ENCODE results near the gene DGCR2. TPM values are rescaled to one million over a fixed set of nuclear protein-coding genes. Genes with fewer than 3 reads are reported as not detected.

The DGCR2 gene
- total RNA-seq, 1 donor from 2014 or later = 70.6 TPM

DNA sequence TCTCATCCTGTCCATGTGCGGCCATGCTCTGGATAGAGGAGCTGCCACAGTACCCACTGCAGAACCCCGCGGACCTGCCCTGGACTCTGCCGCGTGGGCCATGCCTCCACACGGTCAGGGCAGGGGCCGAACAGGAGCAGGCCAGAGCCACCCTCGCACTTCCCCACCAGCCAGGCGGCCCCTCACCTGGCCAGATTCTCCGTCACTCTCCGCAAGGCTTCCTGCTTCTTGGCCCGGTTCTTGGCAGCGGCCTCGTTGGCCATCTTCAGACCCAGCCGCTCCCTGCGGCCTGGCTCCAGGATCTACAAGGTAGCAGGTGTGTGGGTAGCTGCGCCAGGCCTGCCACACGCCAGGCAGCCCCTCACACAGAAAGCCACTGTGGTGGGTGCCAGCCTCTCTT, 12.7 kb upstream of the DGCR2 start:
- DNase-seq (no peak), ATAC-seq (no peak)
- no peaks in the 10 kb centered on the region for H3K9me3 ChIP-seq
- no peaks in the 10 kb centered on the region for H3K27me3 ChIP-seq
- H3K36me3 ChIP-seq = peaks cover 73% of the 10 kb centered on the region
- TF ChIP-seq, protein P1, sequence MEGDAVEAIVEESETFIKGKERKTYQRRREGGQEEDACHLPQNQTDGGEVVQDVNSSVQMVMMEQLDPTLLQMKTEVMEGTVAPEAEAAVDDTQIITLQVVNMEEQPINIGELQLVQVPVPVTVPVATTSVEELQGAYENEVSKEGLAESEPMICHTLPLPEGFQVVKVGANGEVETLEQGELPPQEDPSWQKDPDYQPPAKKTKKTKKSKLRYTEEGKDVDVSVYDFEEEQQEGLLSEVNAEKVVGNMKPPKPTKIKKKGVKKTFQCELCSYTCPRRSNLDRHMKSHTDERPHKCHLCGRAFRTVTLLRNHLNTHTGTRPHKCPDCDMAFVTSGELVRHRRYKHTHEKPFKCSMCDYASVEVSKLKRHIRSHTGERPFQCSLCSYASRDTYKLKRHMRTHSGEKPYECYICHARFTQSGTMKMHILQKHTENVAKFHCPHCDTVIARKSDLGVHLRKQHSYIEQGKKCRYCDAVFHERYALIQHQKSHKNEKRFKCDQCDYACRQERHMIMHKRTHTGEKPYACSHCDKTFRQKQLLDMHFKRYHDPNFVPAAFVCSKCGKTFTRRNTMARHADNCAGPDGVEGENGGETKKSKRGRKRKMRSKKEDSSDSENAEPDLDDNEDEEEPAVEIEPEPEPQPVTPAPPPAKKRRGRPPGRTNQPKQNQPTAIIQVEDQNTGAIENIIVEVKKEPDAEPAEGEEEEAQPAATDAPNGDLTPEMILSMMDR (IDR thresholded peaks at IDR 0.05) = no peak
- H3K4me3 ChIP-seq = no peak overlapping the region
- intact Hi-C loops (cut with DNase I) = no loop called here
- H3K4me1 ChIP-seq = no peaks in the 10 kb centered on the region
- H3K27ac ChIP-seq = no peak overlapping the region

DNA sequence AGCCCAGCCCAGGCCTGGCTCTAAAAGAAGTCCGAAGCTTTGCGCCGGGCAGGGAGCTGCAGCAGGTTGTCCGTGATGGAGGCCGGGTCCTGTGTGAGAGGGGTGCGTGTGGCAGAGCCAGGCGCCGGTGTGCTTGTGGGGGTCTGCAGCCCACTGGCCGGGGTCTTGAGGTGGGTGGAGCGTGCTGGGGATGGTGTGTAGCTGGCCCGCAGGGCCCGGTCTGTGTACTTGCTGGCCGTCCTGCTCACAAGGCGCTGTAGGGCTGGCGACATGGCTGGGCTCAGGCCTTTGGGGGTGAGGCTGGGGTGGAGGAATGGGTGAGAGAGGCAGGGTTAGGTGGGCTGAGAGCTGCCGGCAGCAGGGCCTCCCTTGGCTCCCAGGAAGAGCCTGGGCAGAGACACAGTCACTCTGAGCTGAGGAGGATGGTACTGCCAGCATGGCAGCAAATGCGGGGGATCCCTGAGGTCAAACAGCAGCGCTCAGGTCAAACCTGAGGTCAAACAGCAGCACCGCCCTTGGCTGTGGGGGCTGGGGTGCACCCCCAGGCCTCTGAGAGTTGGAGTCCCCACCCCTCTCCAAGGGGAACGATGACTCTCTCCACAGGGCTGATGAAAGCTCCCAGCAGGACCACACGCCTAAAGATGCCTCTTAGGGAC, 12.1 kb upstream of the DGCR2 start:
- TF ChIP-seq, protein P1 (IDR thresholded peaks at IDR 0.05) = no peak
- Histone ChIP-seq H3K27me3 (no peaks in the 10 kb centered on the region), H3K36me3 (peaks cover 67% of the 10 kb centered on the region), H3K9me3 (no peaks in the 10 kb centered on the region), H3K4me3 (no peak overlapping the region), H3K27ac (no peak overlapping the region), H3K4me1 (no peaks in the 10 kb centered on the region)
- ATAC-seq (no peak), DNase-seq (no peak)
- intact Hi-C loops (cut with DNase I) = no loop called here

DNA sequence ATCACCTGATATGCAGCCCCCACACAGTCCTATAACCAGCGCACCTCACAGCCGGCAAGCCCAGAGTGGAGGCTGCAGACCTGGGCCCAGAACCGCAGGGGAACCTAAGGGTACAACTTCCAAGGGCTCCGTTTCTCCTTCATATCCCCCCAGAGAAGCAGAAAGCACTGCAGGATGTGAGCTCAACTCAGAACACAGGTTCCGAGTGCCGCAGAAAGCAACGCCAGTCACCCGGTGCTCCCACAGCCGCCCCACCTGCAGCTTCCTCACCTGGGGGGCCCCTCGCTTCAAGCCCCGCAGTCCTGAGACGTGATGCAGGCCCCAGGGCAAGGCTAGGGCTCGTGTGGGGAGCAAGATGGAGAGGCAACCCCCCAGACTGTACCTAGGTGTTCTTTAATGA, 11.3 kb upstream of the DGCR2 start:
- H3K36me3 ChIP-seq = peaks cover 60% of the 10 kb centered on the region
- TF ChIP-seq, protein P1 (IDR thresholded peaks at IDR 0.05) = no peak
- no peaks in the 10 kb centered on the region for H3K9me3 ChIP-seq
- intact Hi-C loops (cut with DNase I) = no loop called here
- no peaks in the 10 kb centered on the region for H3K4me1 ChIP-seq
- no peak overlapping the region for H3K27ac ChIP-seq
- no peaks in the 10 kb centered on the region for H3K27me3 ChIP-seq
- no peak for ATAC-seq
- DNase-seq = no peak
- H3K4me3 ChIP-seq = no peak overlapping the region

DNA sequence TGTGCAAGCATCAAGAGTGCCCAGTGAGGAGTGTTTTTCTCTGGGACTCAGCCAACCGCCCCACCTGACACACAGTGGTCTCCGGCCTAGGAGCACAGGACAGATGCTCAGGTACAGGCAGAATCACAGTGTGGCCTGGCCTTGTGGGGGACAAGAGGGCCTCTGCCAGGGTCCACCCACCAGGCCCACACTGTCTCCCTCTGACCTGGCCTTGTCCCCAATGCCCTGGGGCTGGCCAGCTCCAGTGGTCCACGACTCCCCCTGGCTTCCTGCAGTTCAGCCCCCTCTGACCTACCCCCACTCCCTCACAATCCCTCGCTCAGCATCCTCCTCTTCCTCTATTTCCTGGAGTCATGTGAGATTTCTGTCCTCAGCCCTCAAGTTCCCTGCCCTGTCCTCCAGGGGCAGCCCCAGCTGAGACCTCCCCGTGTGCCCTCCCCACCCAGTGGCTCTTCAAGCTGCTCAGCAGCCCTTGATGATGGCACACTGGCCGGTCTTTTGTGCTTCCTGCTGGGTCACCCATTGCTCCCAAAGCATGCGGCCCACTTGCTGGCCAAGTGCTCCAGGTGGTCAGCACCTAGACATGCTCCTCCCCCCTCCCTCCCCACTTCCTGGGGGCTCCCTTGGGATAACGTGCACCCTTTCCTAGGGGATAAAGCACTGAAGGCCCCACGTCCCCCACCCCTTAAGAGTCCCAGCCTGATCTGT, 10.6 kb upstream of the DGCR2 start:
- no peak overlapping the region for H3K4me3 ChIP-seq
- TF ChIP-seq, protein P1 (IDR thresholded peaks at IDR 0.05) = no peak
- DNase-seq (no peak), ATAC-seq (no peak)
- H3K9me3 ChIP-seq = no peaks in the 10 kb centered on the region
- H3K27ac ChIP-seq = no peak overlapping the region
- H3K4me1 ChIP-seq = no peaks in the 10 kb centered on the region
- no peaks in the 10 kb centered on the region for H3K27me3 ChIP-seq
- peaks cover 53% of the 10 kb centered on the region for H3K36me3 ChIP-seq
- intact Hi-C loops (cut with DNase I) = no loop called here

DNA sequence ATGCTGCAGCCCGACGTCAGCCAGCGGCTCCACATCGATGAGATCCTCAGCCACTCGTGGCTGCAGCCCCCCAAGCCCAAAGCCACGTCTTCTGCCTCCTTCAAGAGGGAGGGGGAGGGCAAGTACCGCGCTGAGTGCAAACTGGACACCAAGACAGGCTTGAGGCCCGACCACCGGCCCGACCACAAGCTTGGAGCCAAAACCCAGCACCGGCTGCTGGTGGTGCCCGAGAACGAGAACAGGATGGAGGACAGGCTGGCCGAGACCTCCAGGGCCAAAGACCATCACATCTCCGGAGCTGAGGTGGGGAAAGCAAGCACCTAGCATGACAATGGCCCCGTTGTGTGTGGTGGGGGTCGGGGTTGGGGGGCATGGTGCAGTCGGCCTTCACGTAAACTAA, 9.9 kb upstream of the DGCR2 start:
- no peak overlapping the region for H3K27ac ChIP-seq

More for the DNA sequence above, 9.9 kb upstream of the DGCR2 start:
- Histone ChIP-seq H3K4me3 (no peak overlapping the region), H3K4me1 (no peaks in the 10 kb centered on the region), H3K9me3 (no peaks in the 10 kb centered on the region), H3K27me3 (no peaks in the 10 kb centered on the region), H3K36me3 (peaks cover 46% of the 10 kb centered on the region)
- ATAC-seq (no peak), DNase-seq (no peak)
- intact Hi-C loops (cut with DNase I) = no loop called here
- TF ChIP-seq, protein P1 (IDR thresholded peaks at IDR 0.05) = no peak

Data from upper lobe of right lung (tissue), 1 donor.